ENCODE data around the gene ELFN2.

The ELFN2 gene

DNA sequence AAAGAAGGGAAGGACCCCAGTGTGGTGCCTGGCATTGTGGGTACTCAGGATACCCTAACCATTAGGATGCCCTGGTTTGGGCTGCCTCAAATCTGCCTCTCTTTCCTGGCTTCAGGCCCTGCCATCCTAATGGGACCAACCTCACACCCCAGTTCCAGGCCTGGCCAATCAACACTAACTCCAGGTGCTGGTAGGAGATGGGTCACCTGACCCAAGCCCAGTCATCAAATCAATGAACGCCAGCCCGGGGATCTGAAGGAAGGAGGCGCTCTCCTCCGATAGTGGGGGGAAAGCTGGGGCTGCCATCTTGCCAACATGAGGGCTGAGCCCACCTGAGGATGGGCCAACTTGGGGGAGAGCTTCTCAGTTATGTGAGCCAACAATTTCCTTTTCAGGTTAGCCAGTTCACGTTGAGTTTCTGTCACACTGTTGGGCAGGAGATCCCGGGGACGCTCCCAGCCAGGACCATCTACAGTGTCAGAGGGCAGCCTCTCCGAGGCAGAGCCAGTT lies 46.2 kb upstream of the ELFN2 start:
- H3K27ac ChIP-seq (replicated peaks; ENCODE audit: low read length): no peak overlapping the region
- no CpG with 5 or more reads among the region's 8 CpGs for WGBS, 2 donors (ENCODE audit: extremely low coverage in 2 of 2, insufficient read length in 2 of 2, insufficient replicate concordance in 1 of 2)
- no peaks in the 10 kb centered on the region for H3K36me3 ChIP-seq (replicated peaks in 1 of 2; ENCODE audit: control insufficient read depth in 2 of 2, insufficient read depth in 2 of 2, low read length in 2 of 2)
- no peak overlapping the region for H2AFZ ChIP-seq (ENCODE audit: low read length)
- no peak overlapping the region for H2AK5ac ChIP-seq (ENCODE audit: low read depth, low read length)
- H2BK120ac ChIP-seq (ENCODE audit: low read depth, low read length): no peak overlapping the region
- H2BK15ac ChIP-seq (ENCODE audit: low read length): no peak overlapping the region
- no peak overlapping the region for H4K8ac ChIP-seq (ENCODE audit: low read depth, low read length)
- no peak for DNase-seq (ENCODE audit: low spot score)
- peak overlapping the region in 1 of 2 donors; percentile 46 for H3K4me3 ChIP-seq (ENCODE audit: low read length in 2 of 2)
- no peaks in the 10 kb centered on the region for H3K9me3 ChIP-seq (replicated peaks in 1 of 2; ENCODE audit: control insufficient read depth in 2 of 2, insufficient read depth in 1 of 2, low read depth in 1 of 2, low read length in 2 of 2)
- H3K18ac ChIP-seq (ENCODE audit: low read length): no peak overlapping the region
- H3K14ac ChIP-seq (ENCODE audit: low read length): no peak overlapping the region
- H3K79me1 ChIP-seq (ENCODE audit: low read depth, low read length): no peaks in the 10 kb centered on the region
- H3K4me2 ChIP-seq (ENCODE audit: insufficient read depth, low read length, poor library complexity, severe bottlenecking): no peak overlapping the region
- no peak overlapping the region for H4K91ac ChIP-seq (ENCODE audit: low read depth, low read length, poor library complexity)
- H2BK12ac ChIP-seq (ENCODE audit: low read length): no peak overlapping the region
- H3K9ac ChIP-seq (ENCODE audit: low read depth, low read length, poor library complexity): no peak overlapping the region
- H2BK5ac ChIP-seq (ENCODE audit: low read length): no peak overlapping the region
- H3K4me1 ChIP-seq (ENCODE audit: control insufficient read depth in 2 of 2, insufficient read depth in 1 of 2, low read depth in 1 of 2, low read length in 2 of 2): no peaks in the 10 kb centered on the region
- peaks cover 0 to 20% (median 0%) of the 10 kb centered on the region in 3 experiments for H3K27me3 ChIP-seq (ENCODE audit: control insufficient read depth in 3 of 3, insufficient read depth in 3 of 3, low read depth in 1 of 3, low read length in 3 of 3)
- no peak overlapping the region for H3K4ac ChIP-seq (ENCODE audit: low read length)
- no peak overlapping the region for H3K23ac ChIP-seq (ENCODE audit: low read depth, low read length, poor library complexity)

- no peaks in the 10 kb centered on the region for H3K36me3 ChIP-seq (replicated peaks in 1 of 2; ENCODE audit: control insufficient read depth in 2 of 2, insufficient read depth in 2 of 2, low read length in 2 of 2)
- H3K27me3 ChIP-seq (ENCODE audit: control insufficient read depth in 3 of 3, insufficient read depth in 3 of 3, low read depth in 1 of 3, low read length in 3 of 3): peaks cover 0 to 28% (median 0%) of the 10 kb centered on the region in 3 experiments
- no peaks in the 10 kb centered on the region for H3K9me3 ChIP-seq (replicated peaks in 1 of 2; ENCODE audit: control insufficient read depth in 2 of 2, insufficient read depth in 1 of 2, low read depth in 1 of 2, low read length in 2 of 2)
- no peak overlapping the region for H3K14ac ChIP-seq (ENCODE audit: low read length)
- no peak for DNase-seq (ENCODE audit: low spot score)
- no peak overlapping the region for H4K8ac ChIP-seq (ENCODE audit: low read depth, low read length)
- no peak overlapping the region for H2BK5ac ChIP-seq (ENCODE audit: low read length)
- no peak overlapping the region for H4K91ac ChIP-seq (ENCODE audit: low read depth, low read length, poor library complexity)
- H3K4me2 ChIP-seq (ENCODE audit: insufficient read depth, low read length, poor library complexity, severe bottlenecking): no peak overlapping the region
- H3K4ac ChIP-seq (ENCODE audit: low read length): no peak overlapping the region
- no CpG with 5 or more reads among the region's 8 CpGs for WGBS, 2 donors (ENCODE audit: extremely low coverage in 2 of 2, insufficient read length in 2 of 2, insufficient replicate concordance in 1 of 2)
- no peaks in the 10 kb centered on the region for H3K79me1 ChIP-seq (ENCODE audit: low read depth, low read length)
- peak overlapping the region in 1 of 2 donors; percentile 35 for H3K4me3 ChIP-seq (ENCODE audit: low read length in 2 of 2)
- H3K18ac ChIP-seq (ENCODE audit: low read length): no peak overlapping the region
- no peak overlapping the region for H2AK5ac ChIP-seq (ENCODE audit: low read depth, low read length)
- H3K23ac ChIP-seq (ENCODE audit: low read depth, low read length, poor library complexity): no peak overlapping the region
- no peak overlapping the region for H3K9ac ChIP-seq (ENCODE audit: low read depth, low read length, poor library complexity)
- no peak overlapping the region for H2BK12ac ChIP-seq (ENCODE audit: low read length)
- no peak overlapping the region for H3K27ac ChIP-seq (replicated peaks; ENCODE audit: low read length)
- H2BK120ac ChIP-seq (ENCODE audit: low read depth, low read length): no peak overlapping the region
- H2BK15ac ChIP-seq (ENCODE audit: low read length): no peak overlapping the region
- peaks cover 0 to 2% of the 10 kb centered on the region in 2 donors for H3K4me1 ChIP-seq (ENCODE audit: control insufficient read depth in 2 of 2, insufficient read depth in 1 of 2, low read depth in 1 of 2, low read length in 2 of 2)
- H2AFZ ChIP-seq (ENCODE audit: low read length): no peak overlapping the region
Observed at GRCh38 chr22:37472418-37473006, 45.2 kb upstream of the ELFN2 start.

DNA sequence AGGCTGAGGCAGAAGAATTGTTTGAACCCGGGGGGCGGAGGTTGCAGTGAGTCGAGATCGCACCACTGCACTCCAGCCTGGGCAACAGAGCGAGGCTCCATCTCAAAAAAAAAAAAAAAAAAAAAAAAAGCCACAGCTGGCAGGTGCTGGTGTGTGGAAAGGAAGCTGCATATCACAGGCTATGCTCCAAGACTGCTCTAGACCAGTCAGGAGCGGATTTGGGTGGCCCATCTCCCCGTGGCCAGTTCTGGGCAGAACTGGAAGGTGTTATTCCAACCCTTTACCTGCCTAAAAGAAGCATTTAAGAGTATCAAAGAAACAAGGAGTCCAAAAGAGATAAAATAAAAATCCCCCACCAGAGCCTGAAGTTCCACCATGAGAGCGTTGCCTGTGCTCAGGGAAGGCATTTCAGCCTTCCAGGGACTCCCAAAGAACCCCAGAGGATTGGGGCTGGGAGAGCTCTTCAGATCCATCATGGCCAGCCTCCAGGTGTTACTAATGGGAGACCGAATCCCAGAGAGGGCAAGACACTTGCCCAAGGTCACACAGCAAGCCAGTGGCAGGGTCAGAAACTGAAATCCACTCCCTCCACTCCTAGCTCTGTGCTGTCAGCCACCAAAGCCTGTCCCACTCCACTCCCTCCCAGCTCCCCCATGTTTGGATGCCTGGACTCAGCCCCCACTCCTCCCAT lies 44.6 kb upstream of the ELFN2 start:
- no peak overlapping the region for H2BK15ac ChIP-seq (ENCODE audit: low read length)
- WGBS, 2 donors (ENCODE audit: extremely low coverage in 2 of 2, insufficient read length in 2 of 2, insufficient replicate concordance in 1 of 2): no CpG with 5 or more reads among the region's 9 CpGs

DNA sequence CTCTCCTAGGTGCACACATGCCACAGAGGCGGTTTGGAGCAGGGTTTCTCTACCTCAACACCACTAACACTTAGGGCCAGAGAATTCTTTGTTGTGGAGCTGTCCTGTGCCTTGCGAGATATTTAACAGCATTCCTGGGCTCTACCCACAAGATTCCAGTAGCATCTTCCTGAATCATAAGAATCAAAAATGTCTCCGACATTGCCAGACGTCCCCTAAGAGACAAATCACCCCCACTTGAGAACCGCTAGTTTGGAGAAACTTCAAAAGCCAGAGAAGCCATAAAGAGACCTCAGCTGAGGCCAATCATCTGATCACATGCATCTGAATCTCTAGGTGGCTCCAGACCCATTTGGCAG lies 42.8 kb upstream of the ELFN2 start:
- Histone ChIP-seq H2BK15ac (ENCODE audit: low read length) (no peak overlapping the region), H3K4me3 (ENCODE audit: low read length in 2 of 2) (no peak overlapping the region), H2AK5ac (ENCODE audit: low read depth, low read length) (no peak overlapping the region), H3K79me1 (ENCODE audit: low read depth, low read length) (no peaks in the 10 kb centered on the region), H3K36me3 (replicated peaks in 1 of 2; ENCODE audit: control insufficient read depth in 2 of 2, insufficient read depth in 2 of 2, low read length in 2 of 2) (no peaks in the 10 kb centered on the region), H3K18ac (ENCODE audit: low read length) (no peak overlapping the region), H3K23ac (ENCODE audit: low read depth, low read length, poor library complexity) (no peak overlapping the region), H3K9me3 (replicated peaks in 1 of 2; ENCODE audit: control insufficient read depth in 2 of 2, insufficient read depth in 1 of 2, low read depth in 1 of 2, low read length in 2 of 2) (no peaks in the 10 kb centered on the region), H3K4me1 (ENCODE audit: control insufficient read depth in 2 of 2, insufficient read depth in 1 of 2, low read depth in 1 of 2, low read length in 2 of 2) (peaks cover 0 to 6% of the 10 kb centered on the region in 2 donors), H3K27ac (replicated peaks; ENCODE audit: low read length) (no peak overlapping the region), H3K4ac (ENCODE audit: low read length) (no peak overlapping the region), H2BK12ac (ENCODE audit: low read length) (no peak overlapping the region), H3K27me3 (ENCODE audit: control insufficient read depth in 3 of 3, insufficient read depth in 3 of 3, low read depth in 1 of 3, low read length in 3 of 3) (peaks cover 0 to 43% (median 0%) of the 10 kb centered on the region in 3 experiments), H2BK5ac (ENCODE audit: low read length) (no peak overlapping the region), H4K8ac (ENCODE audit: low read depth, low read length) (no peak overlapping the region), H4K91ac (ENCODE audit: low read depth, low read length, poor library complexity) (no peak overlapping the region), H2AFZ (ENCODE audit: low read length) (no peak overlapping the region), H3K14ac (ENCODE audit: low read length) (no peak overlapping the region), H3K4me2 (ENCODE audit: insufficient read depth, low read length, poor library complexity, severe bottlenecking) (no peak overlapping the region), H3K9ac (ENCODE audit: low read depth, low read length, poor library complexity) (no peak overlapping the region), H2BK120ac (ENCODE audit: low read depth, low read length) (no peak overlapping the region)
- DNase-seq (ENCODE audit: low spot score): no peak
- no CpG with 5 or more reads among the region's 5 CpGs for WGBS, 2 donors (ENCODE audit: extremely low coverage in 2 of 2, insufficient read length in 2 of 2, insufficient replicate concordance in 1 of 2)

More for the DNA sequence above, 44.6 kb upstream of the ELFN2 start:
- no peak overlapping the region for H3K27ac ChIP-seq (replicated peaks; ENCODE audit: low read length)
- no peak overlapping the region for H4K8ac ChIP-seq (ENCODE audit: low read depth, low read length)
- H4K91ac ChIP-seq (ENCODE audit: low read depth, low read length, poor library complexity): no peak overlapping the region
- H3K14ac ChIP-seq (ENCODE audit: low read length): no peak overlapping the region
- no peak overlapping the region for H2AK5ac ChIP-seq (ENCODE audit: low read depth, low read length)
- H3K4ac ChIP-seq (ENCODE audit: low read length): no peak overlapping the region
- no peak overlapping the region for H3K23ac ChIP-seq (ENCODE audit: low read depth, low read length, poor library complexity)
- no peak overlapping the region for H2BK12ac ChIP-seq (ENCODE audit: low read length)
- no peak overlapping the region for H2BK5ac ChIP-seq (ENCODE audit: low read length)
- peaks cover 0 to 35% (median 0%) of the 10 kb centered on the region in 3 experiments for H3K27me3 ChIP-seq (ENCODE audit: control insufficient read depth in 3 of 3, insufficient read depth in 3 of 3, low read depth in 1 of 3, low read length in 3 of 3)
- H3K18ac ChIP-seq (ENCODE audit: low read length): no peak overlapping the region
- no peaks in the 10 kb centered on the region for H3K79me1 ChIP-seq (ENCODE audit: low read depth, low read length)
- H3K36me3 ChIP-seq (replicated peaks in 1 of 2; ENCODE audit: control insufficient read depth in 2 of 2, insufficient read depth in 2 of 2, low read length in 2 of 2): no peaks in the 10 kb centered on the region
- no peak overlapping the region for H2AFZ ChIP-seq (ENCODE audit: low read length)
- no peaks in the 10 kb centered on the region for H3K9me3 ChIP-seq (replicated peaks in 1 of 2; ENCODE audit: control insufficient read depth in 2 of 2, insufficient read depth in 1 of 2, low read depth in 1 of 2, low read length in 2 of 2)
- no peak overlapping the region for H3K9ac ChIP-seq (ENCODE audit: low read depth, low read length, poor library complexity)
- peaks cover 0 to 6% of the 10 kb centered on the region in 2 donors for H3K4me1 ChIP-seq (ENCODE audit: control insufficient read depth in 2 of 2, insufficient read depth in 1 of 2, low read depth in 1 of 2, low read length in 2 of 2)
- no peak overlapping the region for H3K4me2 ChIP-seq (ENCODE audit: insufficient read depth, low read length, poor library complexity, severe bottlenecking)
- no peak for DNase-seq (ENCODE audit: low spot score)
- no peak overlapping the region for H2BK120ac ChIP-seq (ENCODE audit: low read depth, low read length)
- peak overlapping the region in 1 of 2 donors; percentile 8 for H3K4me3 ChIP-seq (ENCODE audit: low read length in 2 of 2)
